Tibial nerve (tissue), 4 donors: ENCODE results near the gene TNRC18. TPM values are rescaled to one million over a fixed set of nuclear protein-coding genes. Genes with fewer than 3 reads are reported as not detected.

Experiments
- DNase-seq, 2 donors: peaks; one replicate each; pipeline ENCODE4 v3.0.0-alpha.2; 2019; ENCODE audit warnings: low spot score in 2 of 2
- H3K27ac ChIP-seq, 4 donors: fragments of 200-600 bp; sonication (generic) in 3 of 4; one replicate each; pipeline ENCODE4 v1.5.1; 2017 to 2019; ENCODE audit warnings: mild to moderate bottlenecking in 1 of 4
- H3K27me3 ChIP-seq, 2 donors: fragments of 200-600 bp; sonication (generic) in 1 of 2; one replicate each; pipeline versions ENCODE4 v1.5.1 to v1.6.0; 2017 to 2019
- H3K36me3 ChIP-seq, 3 donors: fragments of 200-600 bp; sonication (generic); one replicate each; pipeline ENCODE4 v1.5.1; 2018 to 2019
- H3K4me1 ChIP-seq, 4 donors: fragments of 200-600 bp; sonication (generic) in 3 of 4; one replicate each; pipeline ENCODE4 v1.5.1; 2017 to 2019
- H3K4me3 ChIP-seq, 4 donors: fragments of 200-600 bp; sonication (generic) in 3 of 4; one replicate each; pipeline ENCODE4 v1.5.1; 2017 to 2019; ENCODE audit warnings: mild to moderate bottlenecking in 1 of 4, moderate library complexity in 1 of 4
- H3K9me3 ChIP-seq, 4 donors: fragments of 200-600 bp; sonication (generic) in 3 of 4; one replicate each; pipeline ENCODE4 v1.5.1; 2017 to 2019
- EP300 ChIP-seq, 2 donors: sonication (generic); formaldehyde crosslinking; IDR thresholded peaks; one replicate each; pipeline ENCODE4 v1.6.1; 2017; ENCODE audit warnings: antibody characterized with exemption in 2 of 2, mild to moderate bottlenecking in 1 of 2
- POLR2A ChIP-seq, 2 donors: fragments of 450-650 bp; IDR thresholded peaks; one replicate each; pipeline ENCODE4 v1.6.1; 2017; ENCODE audit warnings: antibody characterized with exemption in 2 of 2, mild to moderate bottlenecking in 2 of 2, moderate library complexity in 2 of 2
- WGBS, 2 donors: methylation state at CpG; one replicate each; pipeline ENCODE4 v1.1.5; 2018; 5-methylcytosine and 5-hydroxymethylcytosine counted together
- total RNA-seq, 4 donors: library from RNA; depleted of rRNA; stranded (reverse); fragments of >200 nt; gene quantifications; one replicate each; pipeline ENCODE4 v1.1.0, GENCODE V29; 2016
- TF ChIP-seq, protein P1 (sequence below), 5 experiments: fragments of 200-600 bp in 3 of 5; fragments of 450-650 bp in 2 of 5; sonication (generic) in 3 of 5; IDR thresholded peaks; one replicate each; pipeline ENCODE4 v1.5.1; 2016 to 2019; ENCODE audit warnings: antibody characterized with exemption in 5 of 5, mild to moderate bottlenecking in 3 of 5, moderate library complexity in 2 of 5

The TNRC18 gene
- total RNA-seq, 4 donors from 2014 or later = 76.9 to 241 (median 147) TPM

GRCh38 chr7:5406957-5407945, 16.4 kb downstream of the TNRC18 start:
- H3K27ac ChIP-seq = peak overlapping the region in 2 of 4 donors; percentile 37 to 53
- DNase-seq = no peak
- H3K36me3 ChIP-seq = peaks cover 0 to 29% (median 0%) of the 10 kb centered on the region in 3 donors
- H3K9me3 ChIP-seq = no peaks in the 10 kb centered on the region
- no peak for TF ChIP-seq POLR2A (IDR thresholded peaks at IDR 0.05)
- TF ChIP-seq EP300 (IDR thresholded peaks at IDR 0.05) = no peak
- TF ChIP-seq, protein P1, sequence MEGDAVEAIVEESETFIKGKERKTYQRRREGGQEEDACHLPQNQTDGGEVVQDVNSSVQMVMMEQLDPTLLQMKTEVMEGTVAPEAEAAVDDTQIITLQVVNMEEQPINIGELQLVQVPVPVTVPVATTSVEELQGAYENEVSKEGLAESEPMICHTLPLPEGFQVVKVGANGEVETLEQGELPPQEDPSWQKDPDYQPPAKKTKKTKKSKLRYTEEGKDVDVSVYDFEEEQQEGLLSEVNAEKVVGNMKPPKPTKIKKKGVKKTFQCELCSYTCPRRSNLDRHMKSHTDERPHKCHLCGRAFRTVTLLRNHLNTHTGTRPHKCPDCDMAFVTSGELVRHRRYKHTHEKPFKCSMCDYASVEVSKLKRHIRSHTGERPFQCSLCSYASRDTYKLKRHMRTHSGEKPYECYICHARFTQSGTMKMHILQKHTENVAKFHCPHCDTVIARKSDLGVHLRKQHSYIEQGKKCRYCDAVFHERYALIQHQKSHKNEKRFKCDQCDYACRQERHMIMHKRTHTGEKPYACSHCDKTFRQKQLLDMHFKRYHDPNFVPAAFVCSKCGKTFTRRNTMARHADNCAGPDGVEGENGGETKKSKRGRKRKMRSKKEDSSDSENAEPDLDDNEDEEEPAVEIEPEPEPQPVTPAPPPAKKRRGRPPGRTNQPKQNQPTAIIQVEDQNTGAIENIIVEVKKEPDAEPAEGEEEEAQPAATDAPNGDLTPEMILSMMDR (IDR thresholded peaks at IDR 0.05) = no peak
- H3K4me3 ChIP-seq = no peak overlapping the region
- 67 to 68% methylated on average over 22 to 23 of the region's 24 CpGs for WGBS, 2 donors
- H3K27me3 ChIP-seq = no peaks in the 10 kb centered on the region
- H3K4me1 ChIP-seq = peaks cover 0 to 60% (median 16%) of the 10 kb centered on the region in 4 donors

GRCh38 chr7:5404421-5404826, 19.2 kb downstream of the TNRC18 start:
- Histone ChIP-seq H3K27me3 (no peaks in the 10 kb centered on the region), H3K36me3 (peaks cover 0 to 30% (median 0%) of the 10 kb centered on the region in 3 donors), H3K9me3 (no peaks in the 10 kb centered on the region), H3K27ac (peak overlapping the region in 3 of 4 donors; percentile 13 to 74 (median 53)), H3K4me3 (no peak overlapping the region), H3K4me1 (peaks cover 0 to 56% (median 16%) of the 10 kb centered on the region in 4 donors)
- TF ChIP-seq POLR2A (IDR thresholded peaks at IDR 0.05) (no peak), EP300 (IDR thresholded peaks at IDR 0.05) (no peak)
- TF ChIP-seq, protein P1 (IDR thresholded peaks at IDR 0.05) = no peak
- no peak for DNase-seq
- WGBS, 2 donors = 28 to 45% methylated on average over 8 of the region's 8 CpGs

DNA sequence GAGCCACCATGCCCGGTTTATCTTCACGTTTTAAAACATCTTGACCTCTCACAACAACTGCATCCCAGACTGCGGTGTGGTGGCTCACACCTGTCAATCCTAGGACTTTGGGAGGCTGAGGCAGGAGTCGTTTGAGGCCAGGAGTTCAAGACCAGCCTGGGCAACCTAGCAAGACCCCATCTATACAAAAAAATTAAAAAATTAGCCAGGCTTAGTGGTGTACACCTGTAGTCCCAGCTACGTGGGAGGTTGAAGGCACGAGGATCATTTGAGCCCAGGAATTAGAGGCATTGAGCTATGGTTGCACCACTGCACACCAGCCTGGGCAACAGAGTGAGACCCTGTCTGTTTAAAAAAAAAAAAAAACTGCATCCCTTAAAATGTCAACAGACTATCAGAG, 20.2 kb downstream of the TNRC18 start:
- H3K4me1 ChIP-seq = peaks cover 0 to 48% (median 16%) of the 10 kb centered on the region in 4 donors
- TF ChIP-seq, protein P1 (IDR thresholded peaks at IDR 0.05) = no peak
- no peak for TF ChIP-seq POLR2A (IDR thresholded peaks at IDR 0.05)
- no peak for TF ChIP-seq EP300 (IDR thresholded peaks at IDR 0.05)

GRCh38 chr7:5397736-5398135, 25.9 kb downstream of the TNRC18 start:
- Histone ChIP-seq H3K4me1 (peaks cover 0 to 39% (median 22%) of the 10 kb centered on the region in 4 donors), H3K27me3 (no peaks in the 10 kb centered on the region), H3K9me3 (no peaks in the 10 kb centered on the region), H3K27ac (peak overlapping the region; percentile 50 to 89 (median 86)), H3K36me3 (peaks cover 0 to 32% (median 0%) of the 10 kb centered on the region in 3 donors), H3K4me3 (no peak overlapping the region)
- DNase-seq = no peak
- TF ChIP-seq EP300 (IDR thresholded peaks at IDR 0.05) = no peak
- no peak for TF ChIP-seq POLR2A (IDR thresholded peaks at IDR 0.05)
- TF ChIP-seq, protein P1 (IDR thresholded peaks at IDR 0.05) = no peak
- WGBS, 2 donors = 71 to 73% methylated on average over 7 of the region's 7 CpGs

More for the DNA sequence above, 20.2 kb downstream of the TNRC18 start:
- H3K36me3 ChIP-seq = peaks cover 0 to 30% (median 0%) of the 10 kb centered on the region in 3 donors
- no peaks in the 10 kb centered on the region for H3K9me3 ChIP-seq
- WGBS, 2 donors = 89 to 95% methylated on average over 6 of the region's 6 CpGs
- H3K27me3 ChIP-seq = no peaks in the 10 kb centered on the region
- H3K27ac ChIP-seq = peak overlapping the region in 2 of 4 donors; percentile 24 to 53
- no peak overlapping the region for H3K4me3 ChIP-seq
- DNase-seq = no peak
